Measurements from ENCODE around the gene SPDYE3.
"Not testable (repeated sequence)": the region's sequence is repeated elsewhere in the genome, so short reads cannot be mapped to it uniquely, and the experiment has no call there.

The SPDYE3 gene

DNA sequence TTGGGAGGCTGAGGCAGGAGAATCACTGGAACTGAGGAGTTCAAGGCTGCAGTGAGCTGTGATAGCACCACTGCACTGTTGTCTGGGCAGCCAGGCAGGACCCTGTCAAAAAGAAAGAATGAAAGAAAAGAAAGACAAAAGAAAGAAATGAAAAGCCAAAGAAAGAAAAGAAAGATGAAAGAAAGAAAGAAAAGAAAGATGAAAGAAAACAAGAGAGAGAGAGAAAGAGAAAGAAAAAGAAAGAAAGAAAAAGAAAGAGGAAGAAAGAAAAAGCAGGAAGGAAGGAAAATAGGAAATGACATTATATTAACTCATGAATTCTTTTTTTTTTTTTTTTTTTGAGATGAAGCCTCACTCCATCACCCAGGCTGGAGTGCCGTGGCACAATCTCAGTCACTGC lies 32.4 kb upstream of the SPDYE3 start:
- H3K4me3 ChIP-seq (ENCODE audit: low read length) = no peak overlapping the region
- TF ChIP-seq ZNF274 (IDR thresholded peaks at IDR 0.05; ENCODE audit: low read depth, low read length) = no peak

DNA sequence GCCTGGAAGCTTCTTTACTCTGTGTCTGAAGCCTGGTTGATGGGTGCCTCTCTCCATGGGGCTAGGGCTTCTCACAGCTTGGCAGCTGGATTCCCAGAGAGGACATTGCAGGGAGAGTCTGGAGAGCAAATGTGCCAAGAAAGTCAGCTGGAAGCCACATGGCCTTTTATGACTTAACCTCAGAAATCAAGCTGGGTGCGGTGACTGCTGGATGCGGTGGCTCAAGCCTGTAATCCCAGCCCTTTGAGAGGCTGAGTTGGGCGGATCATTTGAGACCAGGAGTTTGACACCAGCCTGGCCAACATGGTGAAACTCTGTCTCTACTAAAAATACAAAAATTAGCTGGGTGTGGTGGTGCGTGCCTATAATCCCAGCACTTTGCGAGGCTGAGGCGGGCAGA lies 31.4 kb upstream of the SPDYE3 start:
- H3K4me3 ChIP-seq (ENCODE audit: low read length) = not testable (repeated sequence)

DNA sequence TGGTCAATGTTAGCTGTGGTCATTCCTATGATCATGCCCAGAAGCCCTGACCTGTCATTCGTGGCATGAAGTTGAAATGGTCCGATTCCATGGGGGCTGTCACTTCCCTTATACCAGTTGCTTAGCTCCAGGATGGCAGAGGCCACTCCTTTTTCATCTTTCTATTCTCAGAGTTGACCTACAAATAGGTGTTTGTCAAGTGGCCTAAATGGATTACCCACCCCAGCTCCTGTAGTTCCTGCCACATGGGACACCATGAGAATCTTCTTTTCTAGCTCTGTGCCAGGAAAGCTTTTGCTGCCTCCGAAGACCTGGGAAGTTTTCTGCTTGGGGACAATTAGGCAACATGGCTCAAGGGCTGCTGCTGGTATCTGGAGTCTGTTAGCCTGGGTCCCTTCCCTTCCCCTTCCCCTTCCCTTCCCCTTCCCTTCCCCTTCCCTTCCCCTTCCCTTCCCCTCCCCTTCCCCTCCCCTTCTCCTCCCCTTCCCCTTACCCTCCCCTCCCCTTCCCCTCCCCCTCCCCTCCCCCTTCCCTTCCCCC lies 25.4 kb upstream of the SPDYE3 start:
- not testable (repeated sequence) for H3K4me3 ChIP-seq (ENCODE audit: low read length)

GRCh38 chr7:100283147-100283546 lies 24.4 kb upstream of the SPDYE3 start:
- not testable (repeated sequence) for H3K4me3 ChIP-seq (ENCODE audit: low read length)

GRCh38 chr7:100287191-100287969 lies 20.1 kb upstream of the SPDYE3 start:
- H3K4me3 ChIP-seq (ENCODE audit: low read length) = not testable (repeated sequence)

DNA sequence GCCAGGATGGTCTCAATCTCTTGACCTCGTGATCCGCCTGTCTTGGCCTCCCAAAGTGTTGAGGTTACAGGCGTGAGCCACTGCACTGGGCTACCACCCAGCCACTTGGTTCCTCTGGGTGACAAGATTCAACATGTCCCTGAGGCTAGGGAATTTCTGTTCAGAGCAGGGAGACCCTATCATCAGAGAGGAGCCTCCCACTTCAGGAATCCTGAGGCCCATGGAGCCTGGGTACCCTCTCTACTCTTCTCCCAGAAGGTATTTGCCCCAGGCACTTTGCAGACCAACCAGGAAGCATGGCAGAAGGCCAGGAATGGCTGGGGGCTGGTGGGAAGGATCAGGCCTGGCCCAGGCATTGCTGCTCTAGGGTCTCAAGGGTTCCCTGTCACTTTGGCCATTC lies 19.2 kb upstream of the SPDYE3 start:
- not testable (repeated sequence) for H3K4me3 ChIP-seq (ENCODE audit: low read length)

DNA sequence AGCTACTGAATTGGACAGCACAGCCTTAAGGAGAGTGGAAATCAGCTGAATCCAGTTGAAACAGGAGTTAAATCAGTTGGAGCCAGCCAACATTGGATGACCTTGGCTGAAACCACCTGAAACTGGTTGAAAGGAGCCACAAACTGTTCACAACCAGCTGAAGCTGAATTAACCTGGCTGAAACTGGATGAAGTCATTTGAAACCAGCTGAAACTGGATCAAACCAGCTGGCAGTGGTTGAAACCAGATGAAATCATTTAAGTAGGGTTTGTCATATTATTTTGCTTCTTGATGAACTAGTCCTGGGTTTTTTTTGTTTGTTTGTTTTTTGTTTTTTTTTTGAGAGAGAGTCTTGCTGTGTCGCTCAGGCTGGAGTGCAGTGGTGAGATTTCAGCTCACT lies 15.3 kb upstream of the SPDYE3 start:
- H3K4me3 ChIP-seq (ENCODE audit: low read length) = not testable (repeated sequence)

DNA sequence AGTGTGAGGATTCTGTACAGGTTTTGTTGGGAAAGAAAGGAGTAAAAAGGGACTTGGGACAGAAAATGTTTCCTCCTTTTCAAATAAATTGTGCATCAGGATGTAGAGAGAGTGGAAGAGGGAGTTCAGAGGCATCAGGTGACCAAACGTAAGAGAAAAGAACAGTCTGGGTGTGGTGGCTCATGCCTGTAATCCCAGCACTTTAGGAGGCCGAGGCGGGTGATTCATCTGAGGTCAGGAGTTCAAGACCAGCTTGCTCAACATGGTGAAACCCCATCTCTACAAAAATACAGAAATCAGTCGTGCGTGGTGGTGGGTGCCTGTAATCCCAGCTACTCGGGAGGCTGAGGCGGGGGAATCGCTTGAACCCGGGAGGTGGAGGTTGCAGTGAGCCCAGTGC lies 12.2 kb upstream of the SPDYE3 start:
- H3K4me3 ChIP-seq (ENCODE audit: low read length) = not testable (repeated sequence)

DNA sequence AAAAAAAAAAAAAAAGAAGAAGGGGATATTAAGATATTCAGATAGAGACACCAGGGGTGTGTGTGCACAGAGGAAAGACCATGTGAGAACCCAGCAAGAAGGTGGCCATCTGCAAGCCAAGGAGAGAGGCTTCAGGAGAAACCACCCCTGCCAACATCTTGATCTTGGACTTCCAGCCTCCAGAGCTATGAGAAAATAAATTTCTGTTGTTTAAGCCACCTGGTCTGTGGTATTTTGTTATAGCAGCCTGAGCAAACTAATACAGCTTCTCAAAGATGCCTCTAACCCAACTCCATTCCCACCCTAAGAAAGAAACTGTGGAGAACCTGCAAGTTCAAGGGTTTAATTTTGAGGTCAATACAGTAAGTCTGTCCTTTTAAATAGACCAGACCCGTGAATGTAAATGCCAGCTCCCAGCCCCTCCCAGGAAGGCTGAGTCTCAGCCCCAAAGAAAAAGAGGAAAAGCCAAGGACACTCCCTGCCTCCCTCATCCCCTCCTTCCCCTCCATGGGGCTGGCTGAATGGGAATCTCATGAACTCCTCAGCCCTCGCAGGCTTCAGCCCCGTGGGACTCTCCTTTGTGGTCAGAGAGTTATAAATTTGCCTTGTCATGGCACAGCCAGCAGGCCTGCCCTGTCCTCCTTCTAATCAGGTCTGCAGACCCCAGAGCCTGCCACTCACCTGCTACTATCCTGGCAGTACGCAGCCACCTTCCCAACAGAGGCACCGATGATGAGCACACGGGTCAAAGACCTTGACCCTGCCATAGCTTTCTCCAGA lies 9.5 kb upstream of the SPDYE3 start:
- H3K4me3 ChIP-seq (ENCODE audit: low read length) = not testable (repeated sequence)

DNA sequence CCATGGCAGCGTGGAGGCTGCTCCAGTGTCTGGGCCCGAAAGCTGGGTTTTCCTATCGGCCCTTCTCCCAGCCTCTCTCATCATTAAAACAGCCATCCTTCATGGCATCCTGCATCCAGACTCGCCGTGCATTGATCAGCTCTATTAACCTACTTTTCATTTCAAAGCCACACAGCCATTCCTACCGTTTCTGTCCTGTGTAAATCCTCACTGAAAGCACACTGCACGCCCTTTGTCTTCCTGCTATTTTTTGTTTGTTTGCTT lies 8.9 kb upstream of the SPDYE3 start:
- H3K4me3 ChIP-seq (ENCODE audit: low read length) = not testable (repeated sequence)

GRCh38 chr7:100304526-100304925 lies 3.0 kb upstream of the SPDYE3 start:
- H3K4me3 ChIP-seq (ENCODE audit: low read length) = not testable (repeated sequence)

DNA sequence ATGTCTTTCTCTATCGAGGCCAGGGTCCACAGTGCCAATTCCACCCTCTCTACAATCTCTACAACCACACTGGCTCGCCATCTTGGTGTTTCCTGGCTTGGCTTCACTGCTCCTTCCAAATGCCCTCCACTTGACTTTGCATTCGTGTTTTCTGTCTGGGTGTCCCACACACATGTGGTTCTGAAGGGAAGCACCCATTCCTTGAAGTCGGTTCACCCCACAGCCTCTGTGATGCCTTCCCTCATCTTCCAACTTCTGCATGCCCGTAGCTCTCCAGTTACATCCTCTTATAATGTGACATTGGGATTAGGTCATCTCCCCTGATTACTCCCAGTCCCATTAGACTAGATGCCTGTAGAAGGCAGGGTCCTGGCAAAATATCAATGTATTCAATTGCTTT lies 10.8 kb downstream of the SPDYE3 start:
- not testable (repeated sequence) for H3K4me3 ChIP-seq (ENCODE audit: low read length)

DNA sequence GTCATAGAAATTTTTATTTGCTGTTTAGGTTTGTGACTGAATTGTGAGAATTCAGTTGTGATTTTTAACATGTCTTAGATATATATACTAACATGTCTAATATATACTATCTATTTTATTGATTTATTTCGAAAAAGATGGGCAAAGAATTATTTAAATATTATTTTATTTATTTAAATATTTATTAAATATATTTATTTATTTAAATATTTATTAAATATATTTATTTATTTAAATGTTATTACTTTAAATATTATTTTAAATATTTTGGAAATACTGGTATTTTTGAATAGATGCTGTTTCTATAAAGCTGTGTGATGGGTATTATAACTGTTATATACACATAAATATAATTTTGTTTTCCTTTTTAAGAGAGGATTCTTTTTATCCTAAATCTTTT lies 14.1 kb downstream of the SPDYE3 start:
- not testable (repeated sequence) for H3K4me3 ChIP-seq (ENCODE audit: low read length)

DNA sequence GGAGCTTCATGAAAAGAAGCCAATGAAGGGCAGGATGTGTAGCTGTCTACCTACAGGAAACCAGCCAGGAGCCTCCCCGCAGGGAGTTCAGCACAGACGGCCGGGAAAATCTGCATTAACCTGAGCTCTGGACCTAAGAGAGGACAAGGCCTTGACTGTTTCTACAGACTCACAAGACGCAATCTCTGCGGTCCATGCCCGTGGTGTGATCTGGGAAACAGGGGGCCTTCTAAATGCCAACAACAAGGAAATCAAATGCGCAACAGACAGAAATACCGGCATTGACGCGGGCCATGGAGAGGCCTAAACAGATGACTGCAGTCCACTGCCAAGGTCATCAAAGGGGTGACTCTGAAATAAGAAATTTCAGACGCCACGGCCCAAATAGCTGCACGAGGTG lies 16.7 kb downstream of the SPDYE3 start:
- H3K4me3 ChIP-seq (ENCODE audit: low read length) = not testable (repeated sequence)

DNA sequence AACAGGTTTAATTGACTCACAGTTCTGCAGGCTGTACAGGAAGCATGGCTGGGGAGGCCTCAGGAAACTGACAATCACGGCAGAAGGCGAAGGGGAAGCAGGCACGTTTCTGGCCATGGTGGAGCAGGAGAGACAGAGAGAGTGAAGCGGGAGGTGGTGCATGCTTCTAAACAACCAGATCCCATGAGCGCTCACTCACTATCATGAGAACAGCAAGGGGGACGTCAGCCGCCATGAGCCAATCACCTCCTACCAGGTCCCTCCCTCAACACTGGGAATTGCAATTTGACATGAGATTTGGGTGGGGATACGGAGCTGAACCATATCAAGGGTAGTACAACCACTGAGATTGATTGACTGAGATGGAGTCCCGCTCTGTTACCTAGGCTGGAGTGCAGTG lies 18.2 kb downstream of the SPDYE3 start:
- H3K4me3 ChIP-seq (ENCODE audit: low read length) = not testable (repeated sequence)

GRCh38 chr7:100326914-100327313 lies 19.4 kb downstream of the SPDYE3 start:
- H3K4me3 ChIP-seq (ENCODE audit: low read length) = not testable (repeated sequence)

DNA sequence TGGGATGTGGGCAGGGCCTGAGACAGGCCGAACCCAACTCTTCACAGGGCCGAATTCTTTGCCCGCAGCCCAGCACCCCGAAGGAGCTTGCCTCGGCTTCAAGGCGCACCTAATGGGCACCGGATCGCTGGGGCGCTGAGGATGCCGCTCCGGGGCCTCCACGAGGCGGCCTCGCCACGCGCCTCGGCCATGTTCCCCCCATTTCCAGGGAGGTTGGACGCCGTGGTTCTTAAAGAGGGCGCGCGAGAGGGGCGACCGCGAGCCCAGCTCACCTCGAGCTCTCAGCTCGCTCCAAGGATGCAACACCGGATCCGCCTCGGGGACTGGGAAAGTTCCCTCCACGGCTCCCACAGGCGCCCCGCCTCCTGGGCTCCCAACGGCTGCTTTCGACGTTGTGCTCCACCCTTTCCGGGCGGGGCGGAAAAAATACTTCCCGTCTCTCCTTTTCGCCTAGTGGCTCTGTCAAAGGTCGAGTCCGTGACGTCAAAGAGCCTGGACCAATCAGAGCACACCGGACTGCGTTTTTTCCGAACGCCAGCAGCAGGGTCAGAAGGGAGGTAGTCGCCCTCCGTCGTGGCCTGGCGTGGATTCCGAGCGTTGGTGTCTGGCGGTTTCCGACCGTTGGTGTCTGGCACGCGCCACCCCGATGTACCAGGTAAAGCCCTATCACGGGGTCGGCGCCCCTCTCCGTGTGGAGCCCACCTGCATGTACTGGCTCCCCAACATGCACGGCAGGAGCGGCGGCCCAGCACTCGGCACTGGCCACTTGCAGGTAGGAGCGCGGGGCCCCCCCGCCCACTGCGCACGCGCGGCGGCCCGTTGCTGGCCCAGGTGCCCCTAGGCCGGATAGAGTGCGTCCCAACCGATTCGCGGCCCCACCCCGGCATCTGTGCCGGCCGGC lies 28.3 kb downstream of the SPDYE3 start:
- peak overlapping the region; percentile 79 for H3K4me3 ChIP-seq (ENCODE audit: low read length)

DNA sequence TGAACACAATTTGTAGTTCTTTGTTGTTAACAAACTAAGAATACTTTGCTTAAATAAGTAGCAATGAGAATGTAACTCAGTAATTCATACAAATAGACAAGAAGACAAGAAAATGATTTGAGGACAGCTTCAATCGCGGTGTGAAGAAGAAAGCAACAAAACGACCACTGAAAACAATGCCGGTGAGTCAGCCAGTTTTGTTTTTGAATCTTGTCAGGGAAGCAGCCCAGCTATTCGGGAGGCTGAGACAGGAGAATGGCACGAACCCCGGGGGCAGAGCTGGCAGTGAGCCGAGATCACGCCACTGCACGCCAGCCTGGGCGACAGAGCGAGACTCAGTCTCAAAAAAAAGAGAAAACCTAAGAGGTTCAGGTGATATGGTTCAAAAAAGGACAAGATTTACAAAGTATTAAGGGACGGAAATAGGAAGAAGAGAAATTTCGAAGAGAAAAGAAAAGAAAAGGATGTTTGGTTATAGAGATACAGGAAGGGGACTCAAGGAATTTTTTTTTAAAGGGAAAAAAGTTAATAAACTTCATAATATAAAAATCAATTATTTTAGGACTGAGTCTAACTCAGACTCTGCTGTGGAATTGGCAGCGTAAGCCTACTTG lies 30.7 kb downstream of the SPDYE3 start:
- not testable (repeated sequence) for H3K4me3 ChIP-seq (ENCODE audit: low read length)

- not testable (repeated sequence) for H3K4me3 ChIP-seq (ENCODE audit: low read length)
These were observed 33.8 kb downstream of the SPDYE3 start for GRCh38 chr7:100341286-100341685.

Data from GM08714 (cell line).